Measurements from ENCODE around the gene CLDN34.

GRCh38 chrX:9980927-9981326, 13.8 kb downstream of the CLDN34 start:
- TF ChIP-seq, protein P1, sequence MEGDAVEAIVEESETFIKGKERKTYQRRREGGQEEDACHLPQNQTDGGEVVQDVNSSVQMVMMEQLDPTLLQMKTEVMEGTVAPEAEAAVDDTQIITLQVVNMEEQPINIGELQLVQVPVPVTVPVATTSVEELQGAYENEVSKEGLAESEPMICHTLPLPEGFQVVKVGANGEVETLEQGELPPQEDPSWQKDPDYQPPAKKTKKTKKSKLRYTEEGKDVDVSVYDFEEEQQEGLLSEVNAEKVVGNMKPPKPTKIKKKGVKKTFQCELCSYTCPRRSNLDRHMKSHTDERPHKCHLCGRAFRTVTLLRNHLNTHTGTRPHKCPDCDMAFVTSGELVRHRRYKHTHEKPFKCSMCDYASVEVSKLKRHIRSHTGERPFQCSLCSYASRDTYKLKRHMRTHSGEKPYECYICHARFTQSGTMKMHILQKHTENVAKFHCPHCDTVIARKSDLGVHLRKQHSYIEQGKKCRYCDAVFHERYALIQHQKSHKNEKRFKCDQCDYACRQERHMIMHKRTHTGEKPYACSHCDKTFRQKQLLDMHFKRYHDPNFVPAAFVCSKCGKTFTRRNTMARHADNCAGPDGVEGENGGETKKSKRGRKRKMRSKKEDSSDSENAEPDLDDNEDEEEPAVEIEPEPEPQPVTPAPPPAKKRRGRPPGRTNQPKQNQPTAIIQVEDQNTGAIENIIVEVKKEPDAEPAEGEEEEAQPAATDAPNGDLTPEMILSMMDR (conservative IDR thresholded peaks at IDR 0.05; ENCODE audit: low read depth in 2 of 2), result no peak
- TF ChIP-seq REST (IDR thresholded peaks at IDR 0.05; ENCODE audit: unreplicated experiment), result no peak
- no peak for TF ChIP-seq ZNF114 (CRISPR knock-in tag; IDR thresholded peaks at IDR 0.05)
